Upper lobe of left lung (tissue), 6 donors: Measurements from ENCODE around the gene BNIP2. TPM values are rescaled to one million over a fixed set of nuclear protein-coding genes. Genes with fewer than 3 reads are reported as not detected.

Experiments used
- ATAC-seq, 2 donors: fragments of 200-7000 bp; cut with Tn5 transposase; one replicate each; pipeline ENCODE4 v1.9.1; 2022; ENCODE audit warnings: mild to moderate bottlenecking in 2 of 2, moderate library complexity in 2 of 2; ENCODE audit not compliant: low FRiP score in 2 of 2
- DNase-seq, 2 donors: peaks; one replicate each; pipeline ENCODE4 v3.0.0-alpha.2; 2019 to 2020
- H3K27ac ChIP-seq, 4 donors: fragments of 200-600 bp; sonication (generic); one replicate each; pipeline ENCODE4 v1.5.1; 2016 to 2019
- H3K27me3 ChIP-seq, 4 donors: fragments of 200-600 bp; sonication (generic); one replicate each; pipeline ENCODE4 v1.5.1; 2017 to 2019
- H3K36me3 ChIP-seq, 4 donors: fragments of 200-600 bp; sonication (generic); one replicate each; pipeline ENCODE4 v1.5.1; 2016 to 2019
- H3K4me1 ChIP-seq, 4 donors: fragments of 200-600 bp; sonication (generic); one replicate each; pipeline ENCODE4 v1.5.1; 2018 to 2019
- H3K4me3 ChIP-seq, 4 donors: fragments of 200-600 bp; sonication (generic); one replicate each; pipeline ENCODE4 v1.5.1; 2017 to 2019; ENCODE audit warnings: mild to moderate bottlenecking in 2 of 4, moderate library complexity in 1 of 4
- H3K9me3 ChIP-seq, 4 donors: fragments of 200-600 bp; sonication (generic); one replicate each; pipeline ENCODE4 v1.5.1; 2018 to 2019
- EP300 ChIP-seq, 4 donors: sonication (generic); formaldehyde crosslinking; IDR thresholded peaks; one replicate each; pipeline ENCODE4 v1.5.1; 2017; ENCODE audit warnings: antibody characterized with exemption in 4 of 4, control low read depth in 2 of 4
- POLR2A ChIP-seq, 4 donors: fragments of 450-650 bp; IDR thresholded peaks; one replicate each; pipeline ENCODE4 v1.5.1; 2016 to 2017; ENCODE audit warnings: antibody characterized with exemption in 4 of 4, mild to moderate bottlenecking in 2 of 4
- POLR2AphosphoS5 ChIP-seq, 2 donors: sonication (generic); formaldehyde crosslinking; IDR thresholded peaks; one replicate each; pipeline ENCODE4 v1.5.1; 2017; ENCODE audit warnings: antibody characterized with exemption in 2 of 2
- WGBS, 2 donors: methylation state at CpG; one replicate each; pipeline ENCODE4 v1.1.5; 2017 to 2018; 5-methylcytosine and 5-hydroxymethylcytosine counted together
- total RNA-seq, 6 donors: library from RNA; depleted of rRNA in 4 of 6; stranded (reverse); fragments of >200 nt in 4 of 6; gene quantifications; one replicate each; pipeline versions ENCODE4 v1.1.0 to v1.2.1, GENCODE V29; 2016 to 2021
- TF ChIP-seq, protein P1 (sequence below), 6 experiments: fragments of 450-650 bp in 4 of 6; fragments of 200-600 bp in 2 of 6; sonication (generic) in 2 of 6; IDR thresholded peaks; one replicate each; pipeline ENCODE4 v1.5.1; 2016 to 2019; ENCODE audit warnings: antibody characterized with exemption in 6 of 6
- donor health status: DM: no; HTN: no; CAD: no; lungs with moderate emphysema.
- donor health status: DM: no; HTN: yes; CAD: no; lungs with severe emphysema.

The BNIP2 gene
- total RNA-seq, 6 donors from 2014 or later, result 95.0 to 286 (median 152) TPM

DNA sequence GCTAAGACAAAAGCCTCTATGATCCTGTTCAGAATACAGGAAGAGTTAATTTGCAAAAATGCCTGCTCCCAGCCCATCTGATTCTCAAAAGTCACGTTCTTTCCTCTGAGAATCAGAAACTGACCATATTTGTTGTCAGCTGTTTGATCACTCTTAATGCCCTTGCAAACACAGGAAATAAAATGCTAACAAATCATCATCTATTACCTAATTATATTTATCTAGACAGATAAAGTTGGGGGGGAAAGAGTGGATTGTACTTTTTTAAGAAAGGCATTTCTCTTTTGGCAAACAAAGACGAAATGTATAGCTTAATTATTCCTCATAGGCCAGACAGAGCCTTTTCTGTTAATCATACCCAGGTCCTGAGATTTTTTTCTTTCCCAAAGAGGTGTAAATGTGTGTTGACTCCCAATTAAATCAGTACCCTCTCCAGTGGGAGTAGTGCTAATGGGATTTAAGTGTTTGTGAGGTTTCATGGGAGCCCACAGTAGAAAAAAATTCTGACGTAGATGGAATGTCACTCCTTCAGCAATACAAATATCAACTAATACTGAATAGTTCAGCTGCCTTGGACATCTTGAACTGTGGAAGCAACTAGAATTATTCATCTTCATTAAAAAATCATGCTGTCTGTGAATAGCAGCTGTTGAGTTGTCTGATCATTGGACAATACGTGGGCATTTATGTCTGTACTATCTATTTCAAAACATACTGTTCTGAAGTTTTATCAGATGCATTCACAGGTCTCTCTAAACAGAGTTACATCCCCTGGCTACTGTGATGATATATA, 22.5 kb upstream of the BNIP2 start:
- Histone ChIP-seq H3K36me3 (no peaks in the 10 kb centered on the region), H3K9me3 (no peaks in the 10 kb centered on the region), H3K27ac (no peak overlapping the region), H3K4me3 (no peak overlapping the region), H3K27me3 (no peaks in the 10 kb centered on the region), H3K4me1 (no peaks in the 10 kb centered on the region)
- DNase-seq (no peak), ATAC-seq (no peak)
- 43 to 46% methylated on average over 4 of the region's 4 CpGs for WGBS, 2 donors
- no peak for TF ChIP-seq POLR2AphosphoS5 (IDR thresholded peaks at IDR 0.05)
- no peak for TF ChIP-seq POLR2A (IDR thresholded peaks at IDR 0.05)
- no peak for TF ChIP-seq EP300 (IDR thresholded peaks at IDR 0.05)
- TF ChIP-seq, protein P1, sequence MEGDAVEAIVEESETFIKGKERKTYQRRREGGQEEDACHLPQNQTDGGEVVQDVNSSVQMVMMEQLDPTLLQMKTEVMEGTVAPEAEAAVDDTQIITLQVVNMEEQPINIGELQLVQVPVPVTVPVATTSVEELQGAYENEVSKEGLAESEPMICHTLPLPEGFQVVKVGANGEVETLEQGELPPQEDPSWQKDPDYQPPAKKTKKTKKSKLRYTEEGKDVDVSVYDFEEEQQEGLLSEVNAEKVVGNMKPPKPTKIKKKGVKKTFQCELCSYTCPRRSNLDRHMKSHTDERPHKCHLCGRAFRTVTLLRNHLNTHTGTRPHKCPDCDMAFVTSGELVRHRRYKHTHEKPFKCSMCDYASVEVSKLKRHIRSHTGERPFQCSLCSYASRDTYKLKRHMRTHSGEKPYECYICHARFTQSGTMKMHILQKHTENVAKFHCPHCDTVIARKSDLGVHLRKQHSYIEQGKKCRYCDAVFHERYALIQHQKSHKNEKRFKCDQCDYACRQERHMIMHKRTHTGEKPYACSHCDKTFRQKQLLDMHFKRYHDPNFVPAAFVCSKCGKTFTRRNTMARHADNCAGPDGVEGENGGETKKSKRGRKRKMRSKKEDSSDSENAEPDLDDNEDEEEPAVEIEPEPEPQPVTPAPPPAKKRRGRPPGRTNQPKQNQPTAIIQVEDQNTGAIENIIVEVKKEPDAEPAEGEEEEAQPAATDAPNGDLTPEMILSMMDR (IDR thresholded peaks at IDR 0.05), result no peak

- Histone ChIP-seq H3K27me3 (no peaks in the 10 kb centered on the region), H3K4me3 (no peak overlapping the region), H3K4me1 (no peaks in the 10 kb centered on the region), H3K27ac (no peak overlapping the region), H3K9me3 (no peaks in the 10 kb centered on the region), H3K36me3 (no peaks in the 10 kb centered on the region)
- WGBS, 2 donors, result 89 to 97% methylated on average over 4 of the region's 4 CpGs
- ATAC-seq, result no peak
- DNase-seq, result no peak
- TF ChIP-seq EP300 (IDR thresholded peaks at IDR 0.05) (no peak), POLR2A (IDR thresholded peaks at IDR 0.05) (no peak), POLR2AphosphoS5 (IDR thresholded peaks at IDR 0.05) (no peak)
- TF ChIP-seq, protein P1 (IDR thresholded peaks at IDR 0.05), result no peak
These were observed 18.5 kb upstream of the BNIP2 start for GRCh38 chr15:59707619-59708018.

DNA sequence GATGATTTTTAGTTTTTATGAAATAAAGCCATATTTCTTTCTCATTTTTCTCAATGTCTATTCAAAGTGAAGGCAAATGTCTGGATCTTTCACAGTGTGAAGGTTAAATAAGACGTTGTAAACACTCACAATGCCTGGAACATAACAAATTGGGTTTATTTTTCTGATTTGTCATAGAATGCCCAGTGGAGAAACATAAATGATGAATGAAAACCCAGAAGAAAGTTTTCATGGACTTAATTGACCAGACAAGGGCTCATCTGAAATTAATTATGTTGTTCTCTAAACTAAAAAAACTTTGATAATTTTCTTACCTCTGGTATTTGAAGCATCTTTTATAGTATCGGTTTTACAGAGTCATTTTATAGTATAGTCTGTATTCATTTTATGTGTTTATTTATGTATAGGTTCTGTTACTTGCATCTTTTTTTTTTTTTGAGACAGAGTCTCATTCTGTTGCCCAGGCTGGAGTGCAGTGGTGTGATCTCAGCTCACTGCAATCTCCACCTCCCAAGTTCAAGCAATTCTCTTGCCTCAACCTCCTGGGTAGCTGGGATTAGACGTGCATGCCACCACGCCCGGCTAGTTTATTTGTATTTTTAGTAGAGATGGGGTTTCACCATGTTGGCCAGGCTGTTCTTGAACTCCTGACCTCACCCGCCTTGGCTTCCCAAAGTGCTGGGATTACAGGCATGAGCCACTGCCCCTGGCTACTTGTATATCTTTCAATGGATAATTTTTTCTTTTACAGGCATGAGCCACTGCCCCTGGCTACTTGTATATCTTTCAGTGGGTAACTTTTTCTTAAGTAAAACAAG, 15.1 kb upstream of the BNIP2 start:
- no peaks in the 10 kb centered on the region for H3K27me3 ChIP-seq
- DNase-seq, result no peak

DNA sequence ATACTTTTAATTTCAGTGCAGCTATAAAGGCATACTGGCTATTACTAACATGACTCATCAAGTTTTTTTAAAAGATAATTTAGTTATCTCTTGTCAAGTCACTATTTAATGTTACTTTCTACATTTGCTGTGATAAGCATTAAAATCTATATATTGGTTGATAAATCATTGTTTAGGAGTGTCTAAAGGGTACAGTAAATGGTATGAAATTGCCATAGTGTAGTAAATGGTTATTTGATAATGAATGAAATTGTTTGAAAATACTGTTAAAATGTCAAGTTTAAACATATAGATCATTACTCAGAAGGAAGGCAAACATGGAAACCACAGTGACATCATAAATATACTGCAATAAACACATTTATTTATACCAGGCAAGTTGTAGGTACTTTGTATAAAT, 13.2 kb upstream of the BNIP2 start:
- Histone ChIP-seq H3K9me3 (no peaks in the 10 kb centered on the region), H3K27ac (no peak overlapping the region), H3K27me3 (no peaks in the 10 kb centered on the region), H3K4me3 (no peak overlapping the region), H3K36me3 (no peaks in the 10 kb centered on the region), H3K4me1 (no peaks in the 10 kb centered on the region)
- ATAC-seq, result no peak
- no peak for DNase-seq
- TF ChIP-seq EP300 (IDR thresholded peaks at IDR 0.05) (no peak), POLR2AphosphoS5 (IDR thresholded peaks at IDR 0.05) (no peak), POLR2A (IDR thresholded peaks at IDR 0.05) (no peak)
- TF ChIP-seq, protein P1 (IDR thresholded peaks at IDR 0.05), result no peak

More for the DNA sequence above, 15.1 kb upstream of the BNIP2 start:
- Histone ChIP-seq H3K4me1 (no peaks in the 10 kb centered on the region), H3K4me3 (no peak overlapping the region), H3K27ac (no peak overlapping the region), H3K9me3 (no peaks in the 10 kb centered on the region), H3K36me3 (no peaks in the 10 kb centered on the region)
- WGBS, 2 donors, result 75 to 78% methylated on average over 6 of the region's 6 CpGs
- ATAC-seq, result no peak
- TF ChIP-seq EP300 (IDR thresholded peaks at IDR 0.05) (no peak), POLR2A (IDR thresholded peaks at IDR 0.05) (no peak), POLR2AphosphoS5 (IDR thresholded peaks at IDR 0.05) (no peak)
- TF ChIP-seq, protein P1 (IDR thresholded peaks at IDR 0.05), result no peak
